SU-DHL-6 (cell line): Measurements from ENCODE around the gene OPTN.

ENCODE experiments used
- CTCF ChIP-seq: fragments of 200-600 bp; sonication (generic); IDR thresholded peaks from one replicate; pipeline ENCODE4 v1.5.1; 2017; ENCODE audit warnings: antibody characterized with exemption, mild to moderate bottlenecking, low read length, moderate library complexity; ENCODE audit not compliant: insufficient read depth, poor library complexity, severe bottlenecking
- EZH2phosphoT487 ChIP-seq: fragments of 200-600 bp; sonication (generic), shearing (Covaris generic); conservative IDR thresholded peaks from 2 replicates; pipeline ENCODE4 v1.6.1; 2018; ENCODE audit warnings: mild to moderate bottlenecking, antibody characterized with exemption, low read length, moderate library complexity, mixed read lengths

- TF ChIP-seq CTCF (no peak), EZH2phosphoT487 (no peak)
Observed at GRCh38 chr10:13079776-13080050, 20.2 kb upstream of the OPTN start.
